LNCAP (cell line): ENCODE data around the gene MED12.

Experiments used
- CTCF ChIP-seq: fragments of 450-650 bp; IDR thresholded peaks from 2 replicates; pipeline ENCODE4 v1.5.1; 2017; ENCODE audit warnings: mild to moderate bottlenecking

Gene MED12

GRCh38 chrX:71154641-71155040 lies 36.2 kb downstream of the MED12 start:
- no peak for TF ChIP-seq CTCF

- no peak for TF ChIP-seq CTCF
Observed at GRCh38 chrX:71158603-71159002, 40.2 kb downstream of the MED12 start.

- TF ChIP-seq CTCF, result no peak
Observed at GRCh38 chrX:71159335-71159734, 40.9 kb downstream of the MED12 start.

GRCh38 chrX:71160475-71160874 lies 42.1 kb downstream of the MED12 start:
- no peak for TF ChIP-seq CTCF

GRCh38 chrX:71162981-71163380 lies 44.6 kb downstream of the MED12 start:
- TF ChIP-seq CTCF, result no peak

- TF ChIP-seq CTCF, result no peak
Observed at GRCh38 chrX:71164071-71164470, 45.7 kb downstream of the MED12 start.

- TF ChIP-seq CTCF, result no peak
Observed at GRCh38 chrX:71166461-71166860, 48.1 kb downstream of the MED12 start.

- no peak for TF ChIP-seq CTCF
Observed at GRCh38 chrX:71167031-71167781, 48.8 kb downstream of the MED12 start.
